Measurements from ENCODE around the gene SPECC1.

The SPECC1 gene

GRCh38 chr17:20278805-20279204, 269.6 kb downstream of the SPECC1 start:
- peaks cover 0 to 3% of the 10 kb centered on the region in 2 donors for H3K36me3 ChIP-seq (ENCODE audit: control insufficient read depth in 1 of 2, insufficient read depth in 2 of 2, low read length in 2 of 2)
- no peak overlapping the region for H3K27ac ChIP-seq (ENCODE audit: low read depth, low read length)
- no peaks in the 10 kb centered on the region for H3K4me1 ChIP-seq (ENCODE audit: control insufficient read depth in 1 of 2, insufficient read depth in 2 of 2, low read length in 2 of 2)
- no peaks in the 10 kb centered on the region for H3K9me3 ChIP-seq (ENCODE audit: control insufficient read depth in 1 of 2, low read length in 2 of 2)
- H3K4me3 ChIP-seq (ENCODE audit: low read depth in 1 of 2, low read length in 2 of 2), result no peak overlapping the region
- no peak overlapping the region for H3K9ac ChIP-seq (ENCODE audit: low read depth in 1 of 2, low read length in 2 of 2)
- H3K27me3 ChIP-seq (ENCODE audit: control insufficient read depth in 1 of 2, insufficient read depth in 2 of 2, low read length in 2 of 2), result no peaks in the 10 kb centered on the region

GRCh38 chr17:20279631-20280030, 270.5 kb downstream of the SPECC1 start:
- Histone ChIP-seq H3K27ac (ENCODE audit: low read depth, low read length) (no peak overlapping the region), H3K36me3 (ENCODE audit: control insufficient read depth in 1 of 2, insufficient read depth in 2 of 2, low read length in 2 of 2) (peaks cover 0 to 3% of the 10 kb centered on the region in 2 donors), H3K4me1 (ENCODE audit: control insufficient read depth in 1 of 2, insufficient read depth in 2 of 2, low read length in 2 of 2) (no peaks in the 10 kb centered on the region), H3K9ac (ENCODE audit: low read depth in 1 of 2, low read length in 2 of 2) (no peak overlapping the region), H3K4me3 (ENCODE audit: low read depth in 1 of 2, low read length in 2 of 2) (no peak overlapping the region), H3K27me3 (ENCODE audit: control insufficient read depth in 1 of 2, insufficient read depth in 2 of 2, low read length in 2 of 2) (no peaks in the 10 kb centered on the region), H3K9me3 (ENCODE audit: control insufficient read depth in 1 of 2, low read length in 2 of 2) (no peaks in the 10 kb centered on the region)

GRCh38 chr17:20280051-20280450, 270.9 kb downstream of the SPECC1 start:
- H3K9ac ChIP-seq (ENCODE audit: low read depth in 1 of 2, low read length in 2 of 2), result no peak overlapping the region
- no peaks in the 10 kb centered on the region for H3K27me3 ChIP-seq (ENCODE audit: control insufficient read depth in 1 of 2, insufficient read depth in 2 of 2, low read length in 2 of 2)
- H3K4me3 ChIP-seq (ENCODE audit: low read depth in 1 of 2, low read length in 2 of 2), result no peak overlapping the region
- H3K36me3 ChIP-seq (ENCODE audit: control insufficient read depth in 1 of 2, insufficient read depth in 2 of 2, low read length in 2 of 2), result peaks cover 0 to 3% of the 10 kb centered on the region in 2 donors
- H3K4me1 ChIP-seq (ENCODE audit: control insufficient read depth in 1 of 2, insufficient read depth in 2 of 2, low read length in 2 of 2), result no peaks in the 10 kb centered on the region
- no peak overlapping the region for H3K27ac ChIP-seq (ENCODE audit: low read depth, low read length)
- no peaks in the 10 kb centered on the region for H3K9me3 ChIP-seq (ENCODE audit: control insufficient read depth in 1 of 2, low read length in 2 of 2)

- H3K4me1 ChIP-seq (ENCODE audit: control insufficient read depth in 1 of 2, insufficient read depth in 2 of 2, low read length in 2 of 2), result no peaks in the 10 kb centered on the region
- no peaks in the 10 kb centered on the region for H3K36me3 ChIP-seq (ENCODE audit: control insufficient read depth in 1 of 2, insufficient read depth in 2 of 2, low read length in 2 of 2)
- no peak overlapping the region for H3K4me3 ChIP-seq (ENCODE audit: low read depth in 1 of 2, low read length in 2 of 2)
Measured at GRCh38 chr17:20280851-20281250, 271.7 kb downstream of the SPECC1 start.

GRCh38 chr17:20281860-20282259, 272.7 kb downstream of the SPECC1 start:
- H3K4me3 ChIP-seq (ENCODE audit: low read depth in 1 of 2, low read length in 2 of 2), result no peak overlapping the region
- no peaks in the 10 kb centered on the region for H3K9me3 ChIP-seq (ENCODE audit: control insufficient read depth in 1 of 2, low read length in 2 of 2)
- no peak overlapping the region for H3K9ac ChIP-seq (ENCODE audit: low read depth in 1 of 2, low read length in 2 of 2)
- H3K27ac ChIP-seq (ENCODE audit: low read depth, low read length), result no peak overlapping the region
- H3K4me1 ChIP-seq (ENCODE audit: control insufficient read depth in 1 of 2, insufficient read depth in 2 of 2, low read length in 2 of 2), result no peaks in the 10 kb centered on the region
- H3K27me3 ChIP-seq (ENCODE audit: control insufficient read depth in 1 of 2, insufficient read depth in 2 of 2, low read length in 2 of 2), result no peaks in the 10 kb centered on the region
- no peaks in the 10 kb centered on the region for H3K36me3 ChIP-seq (ENCODE audit: control insufficient read depth in 1 of 2, insufficient read depth in 2 of 2, low read length in 2 of 2)

More at GRCh38 chr17:20280851-20281250, 271.7 kb downstream of the SPECC1 start:
- Histone ChIP-seq H3K9ac (ENCODE audit: low read depth in 1 of 2, low read length in 2 of 2) (no peak overlapping the region), H3K9me3 (ENCODE audit: control insufficient read depth in 1 of 2, low read length in 2 of 2) (no peaks in the 10 kb centered on the region), H3K27ac (ENCODE audit: low read depth, low read length) (no peak overlapping the region), H3K27me3 (ENCODE audit: control insufficient read depth in 1 of 2, insufficient read depth in 2 of 2, low read length in 2 of 2) (no peaks in the 10 kb centered on the region)

GRCh38 chr17:20282526-20283308, 273.6 kb downstream of the SPECC1 start:
- H3K9ac ChIP-seq (ENCODE audit: low read depth in 1 of 2, low read length in 2 of 2), result no peak overlapping the region
- no peak overlapping the region for H3K4me3 ChIP-seq (ENCODE audit: low read depth in 1 of 2, low read length in 2 of 2)
- H3K27me3 ChIP-seq (ENCODE audit: control insufficient read depth in 1 of 2, insufficient read depth in 2 of 2, low read length in 2 of 2), result no peaks in the 10 kb centered on the region
- H3K36me3 ChIP-seq (ENCODE audit: control insufficient read depth in 1 of 2, insufficient read depth in 2 of 2, low read length in 2 of 2), result no peaks in the 10 kb centered on the region
- no peaks in the 10 kb centered on the region for H3K9me3 ChIP-seq (ENCODE audit: control insufficient read depth in 1 of 2, low read length in 2 of 2)
- no peak overlapping the region for H3K27ac ChIP-seq (ENCODE audit: low read depth, low read length)
- H3K4me1 ChIP-seq (ENCODE audit: control insufficient read depth in 1 of 2, insufficient read depth in 2 of 2, low read length in 2 of 2), result no peaks in the 10 kb centered on the region

- no peak overlapping the region for H3K9ac ChIP-seq (ENCODE audit: low read depth in 1 of 2, low read length in 2 of 2)
- H3K4me3 ChIP-seq (ENCODE audit: low read depth in 1 of 2, low read length in 2 of 2), result no peak overlapping the region
- H3K9me3 ChIP-seq (ENCODE audit: control insufficient read depth in 1 of 2, low read length in 2 of 2), result no peaks in the 10 kb centered on the region
- no peaks in the 10 kb centered on the region for H3K36me3 ChIP-seq (ENCODE audit: control insufficient read depth in 1 of 2, insufficient read depth in 2 of 2, low read length in 2 of 2)
- no peaks in the 10 kb centered on the region for H3K4me1 ChIP-seq (ENCODE audit: control insufficient read depth in 1 of 2, insufficient read depth in 2 of 2, low read length in 2 of 2)
- H3K27me3 ChIP-seq (ENCODE audit: control insufficient read depth in 1 of 2, insufficient read depth in 2 of 2, low read length in 2 of 2), result no peaks in the 10 kb centered on the region
- H3K27ac ChIP-seq (ENCODE audit: low read depth, low read length), result no peak overlapping the region
Measured at GRCh38 chr17:20284022-20284421, 274.9 kb downstream of the SPECC1 start.

GRCh38 chr17:20284570-20285295, 275.6 kb downstream of the SPECC1 start:
- Histone ChIP-seq H3K4me1 (ENCODE audit: control insufficient read depth in 1 of 2, insufficient read depth in 2 of 2, low read length in 2 of 2) (no peaks in the 10 kb centered on the region), H3K27ac (ENCODE audit: low read depth, low read length) (no peak overlapping the region), H3K27me3 (ENCODE audit: control insufficient read depth in 1 of 2, insufficient read depth in 2 of 2, low read length in 2 of 2) (no peaks in the 10 kb centered on the region), H3K9me3 (ENCODE audit: control insufficient read depth in 1 of 2, low read length in 2 of 2) (no peaks in the 10 kb centered on the region), H3K4me3 (ENCODE audit: low read depth in 1 of 2, low read length in 2 of 2) (no peak overlapping the region), H3K9ac (ENCODE audit: low read depth in 1 of 2, low read length in 2 of 2) (no peak overlapping the region), H3K36me3 (ENCODE audit: control insufficient read depth in 1 of 2, insufficient read depth in 2 of 2, low read length in 2 of 2) (no peaks in the 10 kb centered on the region)

- H3K4me1 ChIP-seq (ENCODE audit: control insufficient read depth in 1 of 2, insufficient read depth in 2 of 2, low read length in 2 of 2), result no peaks in the 10 kb centered on the region
- no peak overlapping the region for H3K27ac ChIP-seq (ENCODE audit: low read depth, low read length)
- H3K4me3 ChIP-seq (ENCODE audit: low read depth in 1 of 2, low read length in 2 of 2), result no peak overlapping the region
- no peaks in the 10 kb centered on the region for H3K9me3 ChIP-seq (ENCODE audit: control insufficient read depth in 1 of 2, low read length in 2 of 2)
- no peak overlapping the region for H3K9ac ChIP-seq (ENCODE audit: low read depth in 1 of 2, low read length in 2 of 2)
- H3K27me3 ChIP-seq (ENCODE audit: control insufficient read depth in 1 of 2, insufficient read depth in 2 of 2, low read length in 2 of 2), result no peaks in the 10 kb centered on the region
- no peaks in the 10 kb centered on the region for H3K36me3 ChIP-seq (ENCODE audit: control insufficient read depth in 1 of 2, insufficient read depth in 2 of 2, low read length in 2 of 2)
Measured at GRCh38 chr17:20289984-20290383, 280.8 kb downstream of the SPECC1 start.

- no peaks in the 10 kb centered on the region for H3K27me3 ChIP-seq (ENCODE audit: control insufficient read depth in 1 of 2, insufficient read depth in 2 of 2, low read length in 2 of 2)
- H3K27ac ChIP-seq (ENCODE audit: low read depth, low read length), result no peak overlapping the region
- H3K9ac ChIP-seq (ENCODE audit: low read depth in 1 of 2, low read length in 2 of 2), result no peak overlapping the region
Measured at GRCh38 chr17:20291853-20292252, 282.7 kb downstream of the SPECC1 start.

More at GRCh38 chr17:20291853-20292252, 282.7 kb downstream of the SPECC1 start:
- no peaks in the 10 kb centered on the region for H3K9me3 ChIP-seq (ENCODE audit: control insufficient read depth in 1 of 2, low read length in 2 of 2)
- no peak overlapping the region for H3K4me3 ChIP-seq (ENCODE audit: low read depth in 1 of 2, low read length in 2 of 2)
- H3K36me3 ChIP-seq (ENCODE audit: control insufficient read depth in 1 of 2, insufficient read depth in 2 of 2, low read length in 2 of 2), result no peaks in the 10 kb centered on the region
- no peaks in the 10 kb centered on the region for H3K4me1 ChIP-seq (ENCODE audit: control insufficient read depth in 1 of 2, insufficient read depth in 2 of 2, low read length in 2 of 2)

Data from duodenal mucosa (tissue), 2 donors.